ENCODE measurements around the gene SHISA9.
"Not testable (repeated sequence)": the region's sequence is repeated elsewhere in the genome, so short reads cannot be mapped to it uniquely, and the experiment has no call there.

The SHISA9 gene

DNA sequence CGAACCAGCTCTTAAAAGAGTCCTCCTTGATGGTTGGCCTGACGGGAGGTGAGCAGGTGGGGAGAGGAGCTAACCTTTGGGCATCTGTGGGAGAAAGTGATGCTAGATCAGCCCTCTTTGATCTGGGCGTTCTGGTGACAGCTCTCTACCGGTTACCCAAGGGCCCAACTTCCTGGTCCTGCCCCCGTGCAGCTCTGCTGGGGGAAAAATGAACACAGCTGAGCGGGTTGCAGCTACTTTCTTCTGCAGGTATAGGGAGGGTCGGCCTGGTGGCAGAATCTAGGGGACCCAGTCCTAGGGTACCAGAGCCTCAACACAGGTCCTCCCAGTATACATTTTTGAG, 2.9 kb downstream of the SHISA9 start:
- no peak for DNase-seq (ENCODE audit: low spot score)
- no peak overlapping the region for H3K27ac ChIP-seq
- TF ChIP-seq, protein P1, sequence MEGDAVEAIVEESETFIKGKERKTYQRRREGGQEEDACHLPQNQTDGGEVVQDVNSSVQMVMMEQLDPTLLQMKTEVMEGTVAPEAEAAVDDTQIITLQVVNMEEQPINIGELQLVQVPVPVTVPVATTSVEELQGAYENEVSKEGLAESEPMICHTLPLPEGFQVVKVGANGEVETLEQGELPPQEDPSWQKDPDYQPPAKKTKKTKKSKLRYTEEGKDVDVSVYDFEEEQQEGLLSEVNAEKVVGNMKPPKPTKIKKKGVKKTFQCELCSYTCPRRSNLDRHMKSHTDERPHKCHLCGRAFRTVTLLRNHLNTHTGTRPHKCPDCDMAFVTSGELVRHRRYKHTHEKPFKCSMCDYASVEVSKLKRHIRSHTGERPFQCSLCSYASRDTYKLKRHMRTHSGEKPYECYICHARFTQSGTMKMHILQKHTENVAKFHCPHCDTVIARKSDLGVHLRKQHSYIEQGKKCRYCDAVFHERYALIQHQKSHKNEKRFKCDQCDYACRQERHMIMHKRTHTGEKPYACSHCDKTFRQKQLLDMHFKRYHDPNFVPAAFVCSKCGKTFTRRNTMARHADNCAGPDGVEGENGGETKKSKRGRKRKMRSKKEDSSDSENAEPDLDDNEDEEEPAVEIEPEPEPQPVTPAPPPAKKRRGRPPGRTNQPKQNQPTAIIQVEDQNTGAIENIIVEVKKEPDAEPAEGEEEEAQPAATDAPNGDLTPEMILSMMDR (IDR thresholded peaks at IDR 0.05): no peak
- H3K4me3 ChIP-seq: no peak overlapping the region

- Histone ChIP-seq H3K4me3 (no peak overlapping the region), H3K27ac (no peak overlapping the region)
- TF ChIP-seq, protein P1 (IDR thresholded peaks at IDR 0.05): no peak
- no peak for DNase-seq (ENCODE audit: low spot score)
These were observed 4.9 kb downstream of the SHISA9 start for GRCh38 chr16:12906271-12906670.

GRCh38 chr16:12906765-12907516, 5.5 kb downstream of the SHISA9 start:
- Histone ChIP-seq H3K27ac (no peak overlapping the region), H3K4me3 (no peak overlapping the region)
- no peak for DNase-seq (ENCODE audit: low spot score)
- TF ChIP-seq, protein P1 (IDR thresholded peaks at IDR 0.05): no peak

GRCh38 chr16:12907670-12908233, 6.4 kb downstream of the SHISA9 start:
- no peak for DNase-seq (ENCODE audit: low spot score)
- TF ChIP-seq, protein P1 (IDR thresholded peaks at IDR 0.05): no peak
- Histone ChIP-seq H3K4me3 (no peak overlapping the region), H3K27ac (no peak overlapping the region)

DNA sequence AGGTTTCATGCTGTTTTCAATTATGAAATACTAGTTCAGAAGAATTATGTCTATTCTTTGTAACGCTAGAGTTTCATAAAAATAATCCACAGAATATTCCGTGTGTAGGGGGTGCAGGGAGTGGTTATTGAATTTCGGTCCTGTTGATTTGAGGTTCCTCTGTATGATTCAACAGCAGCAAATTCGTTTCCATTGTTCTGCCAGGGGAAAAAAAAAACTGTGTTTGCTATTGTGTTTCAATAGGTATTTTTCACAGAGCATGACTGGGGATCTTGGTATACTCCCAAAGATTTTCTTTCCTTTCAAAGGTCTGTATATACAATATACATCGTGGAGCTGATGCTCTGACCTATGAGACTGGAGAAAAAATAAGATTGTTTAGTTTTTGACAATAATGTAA, 15.8 kb downstream of the SHISA9 start:
- Histone ChIP-seq H3K4me3 (no peak overlapping the region), H3K27ac (no peak overlapping the region)
- TF ChIP-seq, protein P1 (IDR thresholded peaks at IDR 0.05): no peak
- no peak for DNase-seq (ENCODE audit: low spot score)

GRCh38 chr16:12917653-12918052, 16.3 kb downstream of the SHISA9 start:
- TF ChIP-seq, protein P1 (IDR thresholded peaks at IDR 0.05): no peak
- Histone ChIP-seq H3K27ac (no peak overlapping the region), H3K4me3 (no peak overlapping the region)
- no peak for DNase-seq (ENCODE audit: low spot score)

DNA sequence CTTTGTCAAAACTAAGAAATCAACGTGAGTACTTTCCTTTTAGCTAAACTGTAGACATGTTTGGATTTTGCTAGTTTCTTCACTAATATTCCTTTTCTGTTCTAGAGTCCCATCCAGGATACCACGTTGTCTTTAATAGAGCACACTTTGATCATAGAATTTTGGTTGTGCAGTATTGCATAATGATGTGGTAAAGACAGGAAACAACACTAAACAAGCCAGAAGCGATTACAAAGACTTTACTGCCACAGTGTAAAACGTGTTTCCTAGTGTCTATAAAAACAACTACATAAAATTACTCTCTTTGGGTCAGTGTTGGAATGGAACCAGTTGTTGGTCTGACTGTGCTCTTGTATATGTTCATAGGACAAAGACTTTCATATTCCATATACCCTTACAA, 19.3 kb downstream of the SHISA9 start:
- TF ChIP-seq, protein P1 (IDR thresholded peaks at IDR 0.05): no peak
- Histone ChIP-seq H3K4me3 (no peak overlapping the region), H3K27ac (no peak overlapping the region)
- DNase-seq (ENCODE audit: low spot score): no peak

DNA sequence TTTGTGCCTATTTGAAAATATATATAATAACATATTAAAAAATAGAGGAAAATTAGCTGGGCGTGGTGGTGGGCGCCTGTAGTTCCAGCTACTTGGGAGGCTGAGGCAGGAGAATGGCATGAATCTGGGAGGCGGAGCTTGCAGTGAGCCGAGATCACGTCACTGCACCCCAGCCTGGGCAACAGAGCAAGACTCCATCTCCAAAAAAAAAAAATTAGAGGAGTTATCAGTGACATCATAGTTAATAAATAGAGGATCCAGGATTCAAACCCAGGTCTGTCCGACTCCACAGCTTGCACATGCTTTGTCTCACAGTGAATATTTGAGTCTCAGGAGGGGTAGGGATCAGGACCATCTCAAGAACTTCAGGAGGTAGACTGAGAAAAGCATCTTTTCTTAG, 22.2 kb downstream of the SHISA9 start:
- not testable (repeated sequence) for H3K4me3 ChIP-seq; H3K27ac ChIP-seq; DNase-seq (ENCODE audit: low spot score)
